Spinal cord (tissue), 10 donors: ENCODE measurements around the gene CCL11. TPM values are rescaled to one million over a fixed set of nuclear protein-coding genes. Genes with fewer than 3 reads are reported as not detected.

Source experiments
- DNase-seq, 6 donors: peaks; one replicate each; pipeline versions ENCODE4 v3.0.0 to v3.0.0-alpha.2; 2013 to 2015; ENCODE audit warnings: low spot score in 6 of 6, low read depth in 4 of 6
- H3K27ac ChIP-seq: one replicate; pipeline ENCODE4 v1.5.1; 2013; ENCODE audit warnings: low read depth, low read length, control low read depth
- H3K27me3 ChIP-seq: one replicate; pipeline ENCODE4 v1.6.1; 2013; ENCODE audit warnings: low read length; ENCODE audit not compliant: control insufficient read depth, insufficient read depth
- H3K36me3 ChIP-seq: one replicate; pipeline ENCODE4 v1.6.1; 2013; ENCODE audit warnings: low read length; ENCODE audit not compliant: control insufficient read depth, insufficient read depth
- H3K4me1 ChIP-seq: one replicate; pipeline ENCODE4 v1.6.1; 2013; ENCODE audit warnings: low read length; ENCODE audit not compliant: control insufficient read depth, insufficient read depth
- H3K4me3 ChIP-seq: one replicate; pipeline ENCODE4 v1.5.1; 2013; ENCODE audit warnings: low read depth, low read length, control low read depth
- H3K9me3 ChIP-seq: one replicate; pipeline ENCODE4 v1.6.1; 2013; ENCODE audit warnings: low read length; ENCODE audit not compliant: control insufficient read depth, insufficient read depth
- WGBS: methylation state at CpG from one replicate; pipeline ENCODE4 v1.1.5; 2013; ENCODE audit warnings: missing lambda C conversion rate; ENCODE audit not compliant: insufficient coverage; 5-methylcytosine and 5-hydroxymethylcytosine counted together
- polyA plus RNA-seq, 2 donors: library from polyadenylated mRNA; unstranded; fragments of 120-200 nt; gene quantifications; one replicate each; pipeline ENCODE4 v1.2.1, GENCODE V29; 2013; ENCODE audit not compliant: insufficient read length in 2 of 2
- total RNA-seq, 2 donors: library from RNA; depleted of rRNA in 1 of 2; stranded (reverse); fragments of 120-200 nt in 1 of 2; fragments of >200 nt in 1 of 2; gene quantifications; one replicate each; pipeline versions ENCODE4 v1.2.3 to v1.2.4, GENCODE V29; 2013 to 2014
- donor health status: healthy.

CCL11 gene
- total and polyA plus RNA-seq, 4 donors = not detected

DNA sequence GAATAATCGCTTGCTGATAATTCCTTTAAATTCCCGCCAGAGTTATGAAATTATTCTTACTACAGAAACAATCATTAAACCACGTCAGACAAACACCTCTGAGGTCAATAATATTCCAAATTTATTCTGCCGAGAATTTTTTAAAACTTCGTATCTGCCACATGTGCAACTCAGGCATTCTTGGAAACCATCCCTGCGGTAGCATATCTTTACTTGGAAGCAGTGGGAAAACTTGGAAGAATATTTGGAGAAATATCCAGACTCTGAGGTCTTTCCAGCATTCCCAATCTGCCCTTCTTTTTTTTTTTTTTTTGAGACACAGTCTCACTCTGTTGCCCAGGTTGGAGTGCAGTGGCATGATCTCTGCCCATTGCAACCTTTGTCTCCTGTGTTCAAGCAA lies 2.0 kb upstream of the CCL11 start:
- 83% methylated on average over 2 of the region's 6 CpGs for WGBS
- no peaks in the 10 kb centered on the region for H3K27me3 ChIP-seq

DNA sequence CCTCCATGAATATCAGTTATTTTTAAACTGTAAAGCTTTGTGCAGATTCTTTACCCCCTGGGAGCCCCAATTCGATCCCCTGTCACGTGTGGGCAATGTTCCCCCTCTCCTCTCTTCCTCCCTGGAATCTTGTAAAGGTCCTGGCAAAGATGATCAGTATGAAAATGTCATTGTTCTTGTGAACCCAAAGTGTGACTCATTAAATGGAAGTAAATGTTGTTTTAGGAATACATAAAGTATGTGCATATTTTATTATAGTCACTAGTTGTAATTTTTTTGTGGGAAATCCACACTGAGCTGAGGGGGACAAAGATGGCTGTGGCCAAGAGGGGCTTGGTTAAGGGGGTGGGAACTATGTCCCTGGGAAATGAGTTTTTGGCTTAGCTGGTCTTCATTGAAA lies 2.3 kb downstream of the CCL11 start:
- Histone ChIP-seq H3K27ac (no peak overlapping the region), H3K9me3 (no peaks in the 10 kb centered on the region), H3K36me3 (no peaks in the 10 kb centered on the region), H3K4me3 (no peak overlapping the region), H3K27me3 (no peaks in the 10 kb centered on the region), H3K4me1 (no peaks in the 10 kb centered on the region)
- WGBS = no CpG with 5 or more reads among the region's 2 CpGs
- no peak for DNase-seq

More for the DNA sequence above, 2.0 kb upstream of the CCL11 start:
- DNase-seq = no peak
- H3K27ac ChIP-seq = no peak overlapping the region
- H3K9me3 ChIP-seq = no peaks in the 10 kb centered on the region
- H3K36me3 ChIP-seq = no peaks in the 10 kb centered on the region
- H3K4me1 ChIP-seq = no peaks in the 10 kb centered on the region
- H3K4me3 ChIP-seq = no peak overlapping the region

GRCh38 chr17:34290586-34290985 lies 5.0 kb downstream of the CCL11 start:
- H3K4me1 ChIP-seq = no peaks in the 10 kb centered on the region
- no peak overlapping the region for H3K27ac ChIP-seq
- no peaks in the 10 kb centered on the region for H3K27me3 ChIP-seq
- no peak overlapping the region for H3K4me3 ChIP-seq
- 66% methylated on average over 4 of the region's 4 CpGs for WGBS
- DNase-seq = no peak
- no peaks in the 10 kb centered on the region for H3K9me3 ChIP-seq
- H3K36me3 ChIP-seq = no peaks in the 10 kb centered on the region

GRCh38 chr17:34291721-34292348 lies 6.3 kb downstream of the CCL11 start:
- Histone ChIP-seq H3K36me3 (no peaks in the 10 kb centered on the region), H3K4me3 (no peak overlapping the region), H3K4me1 (no peaks in the 10 kb centered on the region), H3K27me3 (no peaks in the 10 kb centered on the region), H3K27ac (no peak overlapping the region), H3K9me3 (no peaks in the 10 kb centered on the region)
- WGBS = 75% methylated on average over 5 of the region's 6 CpGs
- DNase-seq = no peak

GRCh38 chr17:34299027-34299426 lies 13.5 kb downstream of the CCL11 start:
- no peak overlapping the region for H3K27ac ChIP-seq
- no peak overlapping the region for H3K4me3 ChIP-seq
- no peak for DNase-seq
- H3K4me1 ChIP-seq = no peaks in the 10 kb centered on the region
- H3K9me3 ChIP-seq = no peaks in the 10 kb centered on the region
- no peaks in the 10 kb centered on the region for H3K27me3 ChIP-seq
- 100% methylated on average over 2 of the region's 2 CpGs for WGBS
- H3K36me3 ChIP-seq = no peaks in the 10 kb centered on the region

DNA sequence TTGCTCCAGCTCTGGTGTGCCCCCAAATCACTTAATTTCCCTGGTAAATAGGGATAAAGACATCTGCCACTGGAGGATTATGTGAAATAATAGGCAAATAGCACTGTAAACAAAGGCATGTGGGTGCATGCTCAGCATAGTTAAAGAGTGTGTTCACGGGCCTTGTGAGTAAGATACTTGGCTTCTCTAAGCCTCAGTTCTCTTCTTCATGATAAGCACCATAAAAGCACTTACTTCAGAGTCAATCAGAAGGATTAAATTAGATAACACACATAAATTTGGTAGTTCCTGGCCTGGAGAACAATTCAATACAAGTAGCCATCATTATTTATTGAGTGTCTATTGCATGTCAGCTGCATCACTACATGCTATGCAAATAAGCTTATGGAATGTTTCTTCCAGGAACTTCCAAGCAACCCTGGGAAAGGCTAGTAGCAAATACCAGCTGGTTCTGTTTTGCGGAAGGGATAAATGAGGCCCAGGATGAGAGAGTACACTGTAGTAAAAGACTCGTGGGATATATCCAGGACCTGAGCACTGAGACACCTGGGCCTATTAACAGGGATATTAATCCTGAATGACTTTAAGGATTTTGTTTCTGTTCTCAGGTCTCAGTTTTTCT lies 14.5 kb downstream of the CCL11 start:
- H3K4me1 ChIP-seq = no peaks in the 10 kb centered on the region
- no peak overlapping the region for H3K4me3 ChIP-seq
- no peaks in the 10 kb centered on the region for H3K27me3 ChIP-seq
- DNase-seq = no peak
- no peaks in the 10 kb centered on the region for H3K36me3 ChIP-seq
- no peaks in the 10 kb centered on the region for H3K9me3 ChIP-seq
- no peak overlapping the region for H3K27ac ChIP-seq
- 80% methylated on average over 2 of the region's 3 CpGs for WGBS

- H3K9me3 ChIP-seq = no peaks in the 10 kb centered on the region
- H3K27me3 ChIP-seq = no peaks in the 10 kb centered on the region
- DNase-seq = no peak
- H3K27ac ChIP-seq = no peak overlapping the region
- WGBS = no CpG with 5 or more reads among the region's 3 CpGs
- H3K4me1 ChIP-seq = no peaks in the 10 kb centered on the region
- H3K36me3 ChIP-seq = no peaks in the 10 kb centered on the region
- no peak overlapping the region for H3K4me3 ChIP-seq
Measured at GRCh38 chr17:34300652-34301370, 15.3 kb downstream of the CCL11 start.

GRCh38 chr17:34301986-34302385 lies 16.4 kb downstream of the CCL11 start:
- no peaks in the 10 kb centered on the region for H3K36me3 ChIP-seq
- no peaks in the 10 kb centered on the region for H3K27me3 ChIP-seq
- DNase-seq = no peak
- no peak overlapping the region for H3K27ac ChIP-seq
- H3K4me3 ChIP-seq = no peak overlapping the region
- 100% methylated on average over 1 of the region's 2 CpGs for WGBS
- no peaks in the 10 kb centered on the region for H3K9me3 ChIP-seq
- H3K4me1 ChIP-seq = no peaks in the 10 kb centered on the region

DNA sequence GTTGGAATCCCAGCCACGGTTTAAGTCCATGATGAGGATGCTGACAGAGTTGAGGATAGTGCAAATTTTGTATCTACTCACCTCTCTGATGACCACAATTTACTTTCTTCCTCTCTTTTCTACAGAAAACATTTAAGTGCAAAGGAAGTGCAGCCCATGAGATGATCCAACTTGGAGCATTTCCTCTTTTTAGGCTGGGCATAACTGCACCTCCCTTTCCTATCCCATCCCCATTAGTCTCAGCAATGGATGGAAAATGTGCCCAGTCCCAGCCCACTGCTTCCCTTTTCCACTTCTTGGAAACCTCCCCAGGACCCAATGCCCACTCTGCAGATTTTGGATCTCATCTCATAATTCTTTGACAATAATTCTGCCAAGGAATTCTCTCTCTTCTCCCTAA lies 17.1 kb downstream of the CCL11 start:
- H3K9me3 ChIP-seq = no peaks in the 10 kb centered on the region
- H3K36me3 ChIP-seq = no peaks in the 10 kb centered on the region
- WGBS = no CpG with 5 or more reads among the region's 1 CpG
- H3K27me3 ChIP-seq = no peaks in the 10 kb centered on the region
- H3K27ac ChIP-seq = no peak overlapping the region
- DNase-seq = no peak
- no peaks in the 10 kb centered on the region for H3K4me1 ChIP-seq
- no peak overlapping the region for H3K4me3 ChIP-seq

- WGBS = 83% methylated on average over 2 of the region's 2 CpGs
- no peak for DNase-seq
- no peaks in the 10 kb centered on the region for H3K36me3 ChIP-seq
- no peaks in the 10 kb centered on the region for H3K4me1 ChIP-seq
- no peak overlapping the region for H3K27ac ChIP-seq
- no peaks in the 10 kb centered on the region for H3K27me3 ChIP-seq
- no peaks in the 10 kb centered on the region for H3K9me3 ChIP-seq
- H3K4me3 ChIP-seq = no peak overlapping the region
Measured at GRCh38 chr17:34303606-34304005, 18.1 kb downstream of the CCL11 start.
